Neuronal stem cell (in vitro differentiated cells): ENCODE data around the gene PAFAH1B1.

Experiments
- DNase-seq: peaks from one replicate; pipeline ENCODE4 v3.0.0-alpha.2; 2013; ENCODE audit warnings: low spot score
- H2AFZ ChIP-seq: one replicate; pipeline ENCODE4 v1.6.1; 2013; ENCODE audit warnings: mild to moderate bottlenecking, low read length, inconsistent platforms
- H2AK5ac ChIP-seq: 2 replicates; pipeline ENCODE4 v1.6.1; 2013; ENCODE audit warnings: low read depth, mild to moderate bottlenecking, inconsistent platforms, low read length, moderate library complexity, mixed read lengths
- H2BK120ac ChIP-seq: 2 replicates; pipeline ENCODE4 v1.6.1; 2013; ENCODE audit warnings: low read depth, mild to moderate bottlenecking, inconsistent platforms, low read length, moderate library complexity, mixed read lengths
- H2BK12ac ChIP-seq: one replicate; pipeline ENCODE4 v1.6.1; 2013; ENCODE audit warnings: low read length, inconsistent platforms
- H2BK15ac ChIP-seq: 2 replicates; pipeline ENCODE4 v1.6.1; 2013; ENCODE audit warnings: mild to moderate bottlenecking, low read length, inconsistent platforms, mixed read lengths
- H2BK5ac ChIP-seq: one replicate; pipeline ENCODE4 v1.6.1; 2013; ENCODE audit warnings: inconsistent platforms, mild to moderate bottlenecking, low read length, moderate library complexity
- H3K14ac ChIP-seq: one replicate; pipeline ENCODE4 v1.6.1; 2013; ENCODE audit warnings: low read length, inconsistent platforms
- H3K18ac ChIP-seq: 2 replicates; pipeline ENCODE4 v1.6.1; 2013; ENCODE audit warnings: low read length, inconsistent platforms
- H3K23ac ChIP-seq: 2 replicates; pipeline ENCODE4 v1.6.1; 2013; ENCODE audit warnings: low read depth, mild to moderate bottlenecking, mixed read lengths, low read length, inconsistent platforms; ENCODE audit not compliant: poor library complexity
- H3K27ac ChIP-seq: replicated peaks from 3 replicates; pipeline ENCODE4 v1.5.1; 2013; ENCODE audit warnings: low read length, inconsistent platforms
- H3K27me3 ChIP-seq, 3 experiments: 2 replicates each; pipeline ENCODE4 v1.6.1; 2013; ENCODE audit warnings: low read length in 3 of 3, mild to moderate bottlenecking in 2 of 3, inconsistent platforms in 1 of 3, low read depth in 1 of 3, mixed read lengths in 1 of 3, moderate library complexity in 1 of 3; ENCODE audit not compliant: control insufficient read depth in 3 of 3, insufficient read depth in 3 of 3
- H3K36me3 ChIP-seq, 2 donors: replicated peaks in 1 of 2; 2 replicates each; pipeline ENCODE4 v1.6.1; 2013; ENCODE audit warnings: low read length in 2 of 2; ENCODE audit not compliant: control insufficient read depth in 2 of 2, insufficient read depth in 2 of 2
- H3K4ac ChIP-seq: 2 replicates; pipeline ENCODE4 v1.6.1; 2013; ENCODE audit warnings: inconsistent platforms, mild to moderate bottlenecking, low read length, moderate library complexity
- H3K4me1 ChIP-seq, 2 donors: 1 replicate in 1 of 2; 2 replicates in 1 of 2; pipeline ENCODE4 v1.6.1; 2013; ENCODE audit warnings: low read length in 2 of 2, low read depth in 1 of 2; ENCODE audit not compliant: control insufficient read depth in 2 of 2, insufficient read depth in 1 of 2
- H3K4me2 ChIP-seq: one replicate; pipeline ENCODE4 v1.6.1; 2013; ENCODE audit warnings: mild to moderate bottlenecking, low read length, inconsistent platforms; ENCODE audit not compliant: insufficient read depth, poor library complexity, severe bottlenecking
- H3K4me3 ChIP-seq, 2 donors: 2 replicates each; pipeline ENCODE4 v1.5.1; 2013; ENCODE audit warnings: low read length in 2 of 2, mild to moderate bottlenecking in 2 of 2, inconsistent platforms in 1 of 2, moderate library complexity in 1 of 2
- H3K79me1 ChIP-seq: one replicate; pipeline ENCODE4 v1.6.1; 2013; ENCODE audit warnings: low read depth, mild to moderate bottlenecking, inconsistent platforms, low read length, moderate library complexity
- H3K9ac ChIP-seq: one replicate; pipeline ENCODE4 v1.6.1; 2013; ENCODE audit warnings: mild to moderate bottlenecking, low read depth, low read length, inconsistent platforms; ENCODE audit not compliant: poor library complexity
- H3K9me3 ChIP-seq, 2 donors: replicated peaks in 1 of 2; 2 replicates each; pipeline versions ENCODE3 to v1.6.1; 2013; ENCODE audit warnings: low read length in 2 of 2, mild to moderate bottlenecking in 2 of 2, inconsistent platforms in 1 of 2, low read depth in 1 of 2, mixed read lengths in 1 of 2, moderate library complexity in 1 of 2; ENCODE audit not compliant: control insufficient read depth in 2 of 2, insufficient read depth in 1 of 2
- H4K8ac ChIP-seq: one replicate; pipeline ENCODE4 v1.6.1; 2013; ENCODE audit warnings: low read depth, mild to moderate bottlenecking, inconsistent platforms, low read length, moderate library complexity
- H4K91ac ChIP-seq: one replicate; pipeline ENCODE4 v1.6.1; 2013; ENCODE audit warnings: low read length, low read depth, mild to moderate bottlenecking, inconsistent platforms; ENCODE audit not compliant: poor library complexity
- WGBS, 2 donors: extraction: QIAGEN DNeasy Blood & Tissue Kit; methylation state at CpG; one replicate each; pipeline ENCODE4 v1.1.7; 2013; ENCODE audit warnings: missing lambda C conversion rate in 2 of 2, mixed read lengths in 1 of 2; ENCODE audit not compliant: insufficient read length in 2 of 2, insufficient replicate concordance in 1 of 2; ENCODE audit errors: extremely low coverage in 2 of 2; 5-methylcytosine and 5-hydroxymethylcytosine counted together

The PAFAH1B1 gene

GRCh38 chr17:2719861-2720260 lies 126.4 kb downstream of the PAFAH1B1 start:
- no peaks in the 10 kb centered on the region for H3K9me3 ChIP-seq
- H2AK5ac ChIP-seq = no peak overlapping the region
- no CpG with 5 or more reads among the region's 4 CpGs for WGBS, 2 donors
- H3K18ac ChIP-seq = no peak overlapping the region
- H3K4me1 ChIP-seq = peaks cover 0 to 1% of the 10 kb centered on the region in 2 donors
- H3K23ac ChIP-seq = no peak overlapping the region
- H3K14ac ChIP-seq = no peak overlapping the region
- H2BK120ac ChIP-seq = no peak overlapping the region
- no peak overlapping the region for H2BK15ac ChIP-seq
- DNase-seq = no peak
- no peak overlapping the region for H3K27ac ChIP-seq
- peaks cover 4 to 44% (median 21%) of the 10 kb centered on the region in 3 experiments for H3K27me3 ChIP-seq
- H2AFZ ChIP-seq = no peak overlapping the region
- no peak overlapping the region for H3K9ac ChIP-seq
- no peak overlapping the region for H4K91ac ChIP-seq
- no peak overlapping the region for H3K4me3 ChIP-seq
- H2BK12ac ChIP-seq = no peak overlapping the region
- H2BK5ac ChIP-seq = no peak overlapping the region
- H3K79me1 ChIP-seq = no peaks in the 10 kb centered on the region
- H3K4ac ChIP-seq = no peak overlapping the region
- no peak overlapping the region for H3K4me2 ChIP-seq
- no peaks in the 10 kb centered on the region for H3K36me3 ChIP-seq
- H4K8ac ChIP-seq = no peak overlapping the region

- Histone ChIP-seq H4K91ac (no peak overlapping the region), H3K9me3 (no peaks in the 10 kb centered on the region), H3K9ac (peak overlapping the region; percentile 24), H3K4ac (no peak overlapping the region), H3K79me1 (no peaks in the 10 kb centered on the region), H4K8ac (no peak overlapping the region), H3K14ac (no peak overlapping the region), H2BK12ac (no peak overlapping the region), H3K18ac (no peak overlapping the region), H2AK5ac (no peak overlapping the region), H3K4me3 (no peak overlapping the region), H2AFZ (no peak overlapping the region), H3K36me3 (no peaks in the 10 kb centered on the region), H3K27ac (no peak overlapping the region), H3K23ac (no peak overlapping the region), H3K27me3 (peaks cover 4 to 54% (median 29%) of the 10 kb centered on the region in 3 experiments), H2BK120ac (no peak overlapping the region), H2BK5ac (no peak overlapping the region), H3K4me2 (no peak overlapping the region), H3K4me1 (peaks cover 0 to 3% of the 10 kb centered on the region in 2 donors), H2BK15ac (no peak overlapping the region)
- no CpG with 5 or more reads among the region's 4 CpGs for WGBS, 2 donors
- DNase-seq = no peak
Observed at GRCh38 chr17:2721603-2722002, 128.1 kb downstream of the PAFAH1B1 start.

- Histone ChIP-seq H3K9me3 (no peaks in the 10 kb centered on the region), H3K27me3 (peaks cover 4 to 56% (median 29%) of the 10 kb centered on the region in 3 experiments), H3K36me3 (no peaks in the 10 kb centered on the region), H3K79me1 (no peaks in the 10 kb centered on the region), H4K8ac (no peak overlapping the region), H3K4me2 (no peak overlapping the region), H2BK12ac (no peak overlapping the region), H3K14ac (no peak overlapping the region), H2BK5ac (no peak overlapping the region), H3K27ac (no peak overlapping the region), H3K23ac (no peak overlapping the region), H3K4me1 (peaks cover 0 to 3% of the 10 kb centered on the region in 2 donors), H3K9ac (no peak overlapping the region), H2AFZ (no peak overlapping the region), H3K4me3 (no peak overlapping the region), H3K4ac (no peak overlapping the region), H4K91ac (no peak overlapping the region), H2AK5ac (no peak overlapping the region), H2BK120ac (no peak overlapping the region), H2BK15ac (no peak overlapping the region), H3K18ac (no peak overlapping the region)
- WGBS, 2 donors = no CpG with 5 or more reads among the region's 10 CpGs
- DNase-seq = no peak
Observed at GRCh38 chr17:2722611-2723010, 129.2 kb downstream of the PAFAH1B1 start.

- no CpG with 5 or more reads among the region's 18 CpGs for WGBS, 2 donors
- H3K9ac ChIP-seq = peak overlapping the region; percentile 54
- no peak overlapping the region for H2BK120ac ChIP-seq
- H3K9me3 ChIP-seq = no peaks in the 10 kb centered on the region
- peak overlapping the region; percentile 84 for H3K18ac ChIP-seq
- peak overlapping the region; percentile 67 for H3K23ac ChIP-seq
- H2BK12ac ChIP-seq = no peak overlapping the region
- H4K91ac ChIP-seq = no peak overlapping the region
- no peak overlapping the region for H2BK5ac ChIP-seq
- H2AFZ ChIP-seq = no peak overlapping the region
- H3K79me1 ChIP-seq = no peaks in the 10 kb centered on the region
- H3K36me3 ChIP-seq = no peaks in the 10 kb centered on the region
- no peak for DNase-seq
- H2BK15ac ChIP-seq = no peak overlapping the region
- peak overlapping the region; percentile 38 for H3K4me2 ChIP-seq
- H3K27ac ChIP-seq = no peak overlapping the region
- peaks cover 4 to 56% (median 29%) of the 10 kb centered on the region in 3 experiments for H3K27me3 ChIP-seq
- no peak overlapping the region for H3K4me3 ChIP-seq
- H3K4ac ChIP-seq = no peak overlapping the region
- H4K8ac ChIP-seq = no peak overlapping the region
- H3K14ac ChIP-seq = no peak overlapping the region
- H2AK5ac ChIP-seq = peak overlapping the region; percentile 69
- peaks cover 0 to 3% of the 10 kb centered on the region in 2 donors for H3K4me1 ChIP-seq
Observed at GRCh38 chr17:2723505-2723996, 130.1 kb downstream of the PAFAH1B1 start.
